ENCODE results near the gene ALDH1L2. TPM values are rescaled to one million over a fixed set of nuclear protein-coding genes. Genes with fewer than 3 reads are reported as not detected.
A peak's percentile ranks its signal among the peaks of the same experiment; 100 is the strongest.

ALDH1L2 gene
- 25.2 and 28.1 TPM in 2 replicates for polyA plus RNA-seq (2011; rRNA removed)
- 2.2 and 2.6 TPM in 2 replicates for polyA plus RNA-seq (2012; cell fraction: cytosol; rRNA removed)
- 2.1 and 3.1 TPM in 2 replicates for polyA plus RNA-seq (2012; cell fraction: nucleus; rRNA removed)
- polyA plus RNA-seq (2017; fragmentation: RNase III; extraction: RNeasy Plus Mini Kit Qiagen cat#74134 plus additional on column Dnase treatment): 2.4 to 2.8 TPM (median 2.8 TPM) in 3 replicates
- polyA minus RNA-seq (2011; rRNA and poly(A)+ RNA removed): 12.6 and 13.9 TPM in 2 replicates

GRCh38 chr12:105084251-105085250, at the start of gene ALDH1L2:
TSS of gene ALDH1L2 (minus strand) at chr12:105084458. CDS start at chr12:105084436, 22 bp downstream.
- CTCF ChIA-PET: interaction anchor here (1.0 to 2.2 kb wide), 4 partner anchors 15 to 32 kb away, joined by 3 to 7 read pairs (median 4); partner anchors contain the start of gene WASHC4
- DNase-seq (ENCODE audit: low read depth in 1 of 2, low spot score in 1 of 2): peak; percentile 58 to 90

GRCh38 chr12:105120551-105120950, 36.3 kb upstream of the ALDH1L2 start:
- ChIA-PET POLR2A (no interaction called here), CTCF (no interaction called here)
- DNase-seq (ENCODE audit: low read depth in 1 of 2, low spot score in 1 of 2) (peak in 1 of 2 experiments; percentile 65), FAIRE-seq (no peak), ATAC-seq (peak in 1 of 2 experiments; percentile 67; a peak in 3 of 6 replicates)
- H3K4me1 ChIP-seq: peaks cover 15% of the 10 kb centered on the region
- peak overlapping the region; percentile 38; the same call in 2 of the 3 replicates for H3K4me2 ChIP-seq
- H3K4me3 ChIP-seq: no peak overlapping the region
- H3K27ac ChIP-seq: no peak overlapping the region
- H3K9me3 ChIP-seq: no peaks in the 10 kb centered on the region
- WGBS (ENCODE audit: missing lambda C conversion rate): 20% methylated on average over 2 of the region's 2 CpGs
- TF ChIP-seq KDM1A (IDR thresholded peaks at IDR 0.05; ENCODE audit: low read depth) (no peak), HMGXB4 (CRISPR knock-in tag; IDR thresholded peaks at IDR 0.05; ENCODE audit: borderline replicate concordance) (no peak), GATA3 (IDR thresholded peaks at IDR 0.05; ENCODE audit: borderline replicate concordance) (no peak), KDM5A (IDR thresholded peaks at IDR 0.05) (no peak), EHMT2 (IDR thresholded peaks at IDR 0.05; ENCODE audit: low read depth) (no peak), FOSB (CRISPR knock-in tag; IDR thresholded peaks at IDR 0.05) (no peak), HEYL (CRISPR knock-in tag; IDR thresholded peaks at IDR 0.05) (no peak), POLR2A (IDR thresholded peaks at IDR 0.05; ENCODE audit: low read length) (no peak), JUNB (IDR thresholded peaks at IDR 0.05) (peak; percentile 40; the same call in 1 of the 2 replicates), EHF (CRISPR knock-in tag; IDR thresholded peaks at IDR 0.05) (no peak), BHLHE40 (IDR thresholded peaks at IDR 0.05; ENCODE audit: low read depth, low read length) (no peak), JUN (IDR thresholded peaks at IDR 0.05) (no peak), ESRRA (IDR thresholded peaks at IDR 0.05; ENCODE audit: borderline replicate concordance, low read length) (no peak)

More at GRCh38 chr12:105084251-105085250, at the start of gene ALDH1L2:
- Histone ChIP-seq H3K27ac (peak within 1 kb of the TSS; percentile 77 to 89), H3K4me1 (0 out of 3 replicates have a peak, but pooled peaks cover 6% of the 10 kb centered on the region), H3K4me2 (peak within 1 kb of the TSS; percentile 88), H3K4me3 (peak within 1 kb of the TSS; percentile 64), H3K9me3 (peaks cover 3% of the 10 kb centered on the region; the same call in 2 of the 3 replicates)
- POLR2A ChIA-PET: interaction anchor here (2.2 kb wide), 1 partner anchor 23 kb away, joined by 18 read pairs; the partner anchor contains the start of gene WASHC4
- TF ChIP-seq EHMT2 (IDR thresholded peaks at IDR 0.05; ENCODE audit: low read depth): no peak
- TF ChIP-seq E2F6 (IDR thresholded peaks at IDR 0.05; ENCODE audit: borderline replicate concordance, low read depth): peak; percentile 76
- 0 out of 3 replicates have a peak, but pooled peaks have one; percentile 37 for TF ChIP-seq BCL3 (IDR thresholded peaks at IDR 0.05)
- TF ChIP-seq JUNB (IDR thresholded peaks at IDR 0.05): no peak
- peak; percentile 40 for TF ChIP-seq MAX (IDR thresholded peaks at IDR 0.05)
- peak in 1 of 2 experiments; percentile 36; a peak in 1 of 5 replicates for TF ChIP-seq JUN (IDR thresholded peaks at IDR 0.05)
- no peak for TF ChIP-seq EP300 (IDR thresholded peaks at IDR 0.05)
- TF ChIP-seq REST (IDR thresholded peaks at IDR 0.05): no peak
- TF ChIP-seq CBX8 (IDR thresholded peaks at IDR 0.05): no peak
- TF ChIP-seq POLR2A (IDR thresholded peaks at IDR 0.05; ENCODE audit: low read length): peak; percentile 47; the same call in 1 of the 2 replicates
- FAIRE-seq (no peak), ATAC-seq (peak; percentile 95 to 99)
- WGBS (ENCODE audit: missing lambda C conversion rate): 80% methylated on average over 23 of the region's 75 CpGs
